DND-41 (cell line): ENCODE results near the gene RGS8.

Experiments
- CTCF ChIP-seq: IDR thresholded peaks from 2 replicates; pipeline ENCODE4 v1.5.1; 2012; ENCODE audit warnings: borderline replicate concordance, low read length, moderate library complexity, mild to moderate bottlenecking; ENCODE audit not compliant: poor library complexity, severe bottlenecking; ENCODE audit errors: extremely low read depth
- EZH2 ChIP-seq: IDR thresholded peaks from 3 replicates; pipeline ENCODE4 v1.6.1; 2012; ENCODE audit warnings: borderline replicate concordance, low read depth, mild to moderate bottlenecking, moderate library complexity, low read length, inconsistent platforms; ENCODE audit not compliant: severe bottlenecking

GRCh38 chr1:182685215-182685614 is 828 bp upstream of the RGS8 start:
- TF ChIP-seq CTCF (no peak), EZH2 (no peak)
